Esophagus squamous epithelium (tissue), 4 donors: Measurements from ENCODE around the gene E2F4.

Experiments
- CTCF ChIP-seq, 6 experiments: fragments of 450-650 bp in 4 of 6; fragments of 200-600 bp in 2 of 6; sonication (generic) in 2 of 6; IDR thresholded peaks; one replicate each; pipeline ENCODE4 v1.5.1; 2016 to 2019; ENCODE audit warnings: antibody characterized with exemption in 6 of 6, mild to moderate bottlenecking in 4 of 6, moderate library complexity in 4 of 6
- POLR2A ChIP-seq, 4 donors: fragments of 450-650 bp; IDR thresholded peaks; one replicate each; pipeline ENCODE4 v1.6.1; 2017; ENCODE audit warnings: antibody characterized with exemption in 4 of 4, mild to moderate bottlenecking in 4 of 4, moderate library complexity in 3 of 4

- TF ChIP-seq CTCF (IDR thresholded peaks at IDR 0.05) (no peak), POLR2A (IDR thresholded peaks at IDR 0.05) (no peak)
These were observed 39.1 kb downstream of the E2F4 start for GRCh38 chr16:67230809-67231660.
